BLaER1 treated with 17β-estradiol and CSF1 and Interleukin-3, amounts not matched to agents 10 nM and 100 nM (cell line): ENCODE results near the gene ATF4.

ENCODE experiments used
- H3K27ac ChIP-seq, 11 experiments: shearing (Covaris generic); formaldehyde crosslinking; 2 replicates each; pipeline ENCODE4 v1.8.1; 2022
- H3K27me3 ChIP-seq, 11 experiments: shearing (Covaris generic); formaldehyde crosslinking; 2 replicates each; pipeline ENCODE4 v1.8.1; 2022
- H3K36me3 ChIP-seq, 11 experiments: shearing (Covaris generic); formaldehyde crosslinking; 2 replicates each; pipeline ENCODE4 v1.8.1; 2022
- H3K4me1 ChIP-seq, 10 experiments: shearing (Covaris generic); formaldehyde crosslinking; 2 replicates each; pipeline ENCODE4 v1.8.1; 2022
- H3K4me2 ChIP-seq, 11 experiments: shearing (Covaris generic); formaldehyde crosslinking; 2 replicates each; pipeline ENCODE4 v1.8.1; 2022
- H3K4me3 ChIP-seq, 10 experiments: shearing (Covaris generic); formaldehyde crosslinking; 2 replicates each; pipeline ENCODE4 v1.8.1; 2022
- H3K9ac ChIP-seq, 11 experiments: shearing (Covaris generic); formaldehyde crosslinking; 2 replicates each; pipeline ENCODE4 v1.8.1; 2022
- H3K9me3 ChIP-seq, 11 experiments: shearing (Covaris generic); formaldehyde crosslinking; replicated peaks in 1 of 11; 2 replicates each; pipeline ENCODE4 v1.8.1; 2022
- H4K20me1 ChIP-seq, 11 experiments: shearing (Covaris generic); formaldehyde crosslinking; 2 replicates each; pipeline ENCODE4 v1.8.1; 2022
- Cebpa-rat ChIP-seq, 11 experiments: shearing (Covaris generic); IDR thresholded peaks; 2 replicates each; pipeline ENCODE4 v1.8.1; 2022

ATF4 gene

GRCh38 chr22:39537975-39538374 lies 17.6 kb downstream of the ATF4 start:
- no peak for TF ChIP-seq Cebpa-rat (IDR thresholded peaks at IDR 0.05)
- H3K27ac ChIP-seq: no peak overlapping the region
- H3K9ac ChIP-seq: no peak overlapping the region
- H3K4me3 ChIP-seq: no peak overlapping the region
- H3K27me3 ChIP-seq: no peaks in the 10 kb centered on the region
- no peaks in the 10 kb centered on the region for H3K9me3 ChIP-seq
- H3K36me3 ChIP-seq: no peaks in the 10 kb centered on the region
- H4K20me1 ChIP-seq: no peaks in the 10 kb centered on the region; a peak in 1 of 22 replicates
- peaks cover 8 to 43% (median 35%) of the 10 kb centered on the region in 10 experiments; a peak in 19 of 20 replicates for H3K4me1 ChIP-seq
- no peak overlapping the region for H3K4me2 ChIP-seq

DNA sequence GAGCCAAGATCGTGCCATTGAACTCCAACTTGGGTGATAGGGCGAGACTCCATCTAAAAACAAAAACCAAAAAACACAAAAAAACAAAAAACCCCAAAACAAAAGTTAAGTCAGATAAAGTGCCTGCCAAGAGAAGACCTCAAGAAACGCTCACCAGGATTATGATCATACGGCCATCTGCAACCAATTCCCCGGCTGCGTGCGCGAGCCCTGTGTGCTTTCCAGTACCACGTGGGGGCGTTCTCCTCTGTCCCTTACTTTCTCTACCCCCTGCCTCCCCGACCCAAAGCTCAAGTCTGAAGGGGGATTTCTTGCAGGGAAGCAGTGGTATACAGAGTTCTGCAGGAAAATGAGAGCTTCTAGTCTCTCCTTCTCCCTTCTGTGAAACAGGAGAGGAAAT lies 22.7 kb downstream of the ATF4 start:
- peaks cover 0 to 30% (median 0%) of the 10 kb centered on the region in 11 experiments; a peak in 4 of 22 replicates for H4K20me1 ChIP-seq
- no peaks in the 10 kb centered on the region for H3K9me3 ChIP-seq
- no peak overlapping the region for H3K27ac ChIP-seq
- H3K9ac ChIP-seq: no peak overlapping the region
- H3K4me1 ChIP-seq: peaks cover 18 to 49% (median 43%) of the 10 kb centered on the region in 10 experiments
- peak overlapping the region in 10 of 11 experiments; percentile 1 to 66 (median 59); a peak in 20 of 22 replicates for H3K4me2 ChIP-seq
- H3K36me3 ChIP-seq: no peaks in the 10 kb centered on the region
- H3K27me3 ChIP-seq: peaks cover 0 to 4% (median 0%) of the 10 kb centered on the region in 11 experiments; a peak in 1 of 22 replicates
- no peak for TF ChIP-seq Cebpa-rat (IDR thresholded peaks at IDR 0.05)
- H3K4me3 ChIP-seq: no peak overlapping the region

GRCh38 chr22:39545386-39546365 lies 25.3 kb downstream of the ATF4 start:
- no peaks in the 10 kb centered on the region for H3K36me3 ChIP-seq
- H3K9ac ChIP-seq: no peak overlapping the region
- H3K27ac ChIP-seq: no peak overlapping the region
- H3K27me3 ChIP-seq: peaks cover 0 to 4% (median 0%) of the 10 kb centered on the region in 11 experiments; a peak in 1 of 22 replicates
- H3K4me3 ChIP-seq: no peak overlapping the region
- peaks cover 18 to 57% (median 48%) of the 10 kb centered on the region in 10 experiments for H3K4me1 ChIP-seq
- no peaks in the 10 kb centered on the region for H3K9me3 ChIP-seq
- no peak for TF ChIP-seq Cebpa-rat (IDR thresholded peaks at IDR 0.05)
- H4K20me1 ChIP-seq: peaks cover 0 to 33% (median 0%) of the 10 kb centered on the region in 11 experiments; a peak in 5 of 22 replicates
- H3K4me2 ChIP-seq: peak overlapping the region in 10 of 11 experiments; percentile 2 to 84 (median 74); a peak in 19 of 22 replicates

DNA sequence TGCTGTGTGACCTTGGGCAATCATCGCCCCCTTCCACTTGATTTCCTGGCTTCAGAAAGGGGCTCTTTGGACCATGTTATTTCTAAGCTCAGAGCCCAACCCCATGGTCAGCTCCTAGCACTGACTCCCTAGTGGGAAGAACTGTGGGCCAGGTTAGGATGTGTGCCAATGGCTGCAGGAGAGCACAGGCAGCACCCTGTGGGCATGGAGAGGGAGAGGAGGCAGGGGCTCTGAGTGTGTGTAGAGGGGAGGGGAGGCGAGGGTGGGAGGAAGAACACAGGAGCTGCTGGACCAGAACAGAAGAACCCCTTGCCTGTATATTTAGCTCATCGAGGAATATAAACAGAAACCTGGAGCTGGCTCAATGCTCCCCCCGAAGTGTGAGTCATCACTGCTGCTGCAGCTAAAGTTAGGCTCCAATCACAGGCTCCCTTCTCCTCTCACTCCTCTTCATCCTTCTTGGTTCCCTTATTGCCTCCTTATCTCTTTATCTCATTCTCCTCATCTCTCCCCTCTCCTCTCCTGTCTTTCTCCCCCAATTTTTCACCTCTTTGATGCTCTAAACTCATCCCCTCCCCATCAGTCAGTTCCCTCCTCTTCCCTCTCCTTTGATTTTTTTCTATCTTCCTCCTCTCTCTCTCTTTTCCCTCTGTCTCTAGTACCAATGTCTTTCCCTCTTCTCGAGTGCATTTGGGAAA lies 26.7 kb downstream of the ATF4 start:
- Histone ChIP-seq H4K20me1 (peaks cover 0 to 33% (median 0%) of the 10 kb centered on the region in 11 experiments; a peak in 5 of 22 replicates), H3K36me3 (no peaks in the 10 kb centered on the region), H3K27me3 (peaks cover 0 to 4% (median 0%) of the 10 kb centered on the region in 11 experiments; a peak in 1 of 22 replicates), H3K4me2 (peak overlapping the region; percentile 57 to 84 (median 73)), H3K4me3 (no peak overlapping the region), H3K9ac (no peak overlapping the region), H3K4me1 (peaks cover 18 to 57% (median 49%) of the 10 kb centered on the region in 10 experiments), H3K27ac (no peak overlapping the region), H3K9me3 (no peaks in the 10 kb centered on the region)
- TF ChIP-seq Cebpa-rat (IDR thresholded peaks at IDR 0.05): no peak

- H4K20me1 ChIP-seq: peaks cover 0 to 33% (median 0%) of the 10 kb centered on the region in 11 experiments; a peak in 5 of 22 replicates
- H3K36me3 ChIP-seq: no peaks in the 10 kb centered on the region
- no peaks in the 10 kb centered on the region for H3K9me3 ChIP-seq
- peaks cover 18 to 56% (median 49%) of the 10 kb centered on the region in 10 experiments for H3K4me1 ChIP-seq
- peaks cover 0 to 4% (median 0%) of the 10 kb centered on the region in 11 experiments; a peak in 1 of 22 replicates for H3K27me3 ChIP-seq
- no peak overlapping the region for H3K9ac ChIP-seq
- no peak overlapping the region for H3K4me3 ChIP-seq
- TF ChIP-seq Cebpa-rat (IDR thresholded peaks at IDR 0.05): no peak
- peak overlapping the region; percentile 57 to 84 (median 73); a peak in 20 of 22 replicates for H3K4me2 ChIP-seq
- no peak overlapping the region for H3K27ac ChIP-seq
These were observed 27.2 kb downstream of the ATF4 start for GRCh38 chr22:39547587-39547947.

- Histone ChIP-seq H3K4me2 (no peak overlapping the region), H3K4me3 (no peak overlapping the region)
- TF ChIP-seq Cebpa-rat (IDR thresholded peaks at IDR 0.05): no peak
These were observed 33.1 kb downstream of the ATF4 start for GRCh38 chr22:39553429-39553828.

DNA sequence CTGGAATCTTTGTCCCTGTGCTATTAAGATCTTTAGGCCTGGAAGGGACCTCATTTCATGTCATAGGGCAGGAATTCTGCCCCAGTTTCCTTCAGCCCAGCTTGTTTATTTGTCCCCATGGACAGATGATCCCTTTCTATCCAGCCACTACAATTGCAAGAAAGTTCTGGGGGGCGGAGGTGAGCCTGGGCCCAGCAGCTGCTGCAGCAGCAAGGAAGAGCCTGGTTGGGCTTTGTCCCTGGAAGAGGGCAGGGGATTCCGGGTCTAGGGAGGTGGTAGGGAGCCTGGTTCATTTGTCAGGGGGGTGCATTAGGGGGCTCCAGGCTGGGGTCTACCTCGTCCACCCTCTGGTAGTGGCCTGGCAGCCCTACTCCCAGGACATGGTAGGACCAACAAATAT lies 33.8 kb downstream of the ATF4 start:
- no peak overlapping the region for H3K9ac ChIP-seq
- no peaks in the 10 kb centered on the region for H3K9me3 ChIP-seq
- peaks cover 40 to 50% (median 43%) of the 10 kb centered on the region in 11 experiments for H3K27me3 ChIP-seq
- H4K20me1 ChIP-seq: peaks cover 0 to 49% (median 7%) of the 10 kb centered on the region in 11 experiments; a peak in 12 of 22 replicates
- no peak overlapping the region for H3K4me2 ChIP-seq
- H3K36me3 ChIP-seq: no peaks in the 10 kb centered on the region
- peaks cover 0 to 11% (median 4%) of the 10 kb centered on the region in 10 experiments; a peak in 7 of 20 replicates for H3K4me1 ChIP-seq
- no peak overlapping the region for H3K4me3 ChIP-seq
- no peak for TF ChIP-seq Cebpa-rat (IDR thresholded peaks at IDR 0.05)
- no peak overlapping the region for H3K27ac ChIP-seq

More at GRCh38 chr22:39553429-39553828, 33.1 kb downstream of the ATF4 start:
- Histone ChIP-seq H3K36me3 (no peaks in the 10 kb centered on the region), H3K27ac (no peak overlapping the region), H4K20me1 (peaks cover 0 to 42% (median 7%) of the 10 kb centered on the region in 11 experiments; a peak in 12 of 22 replicates), H3K9ac (no peak overlapping the region), H3K27me3 (peaks cover 33 to 43% (median 36%) of the 10 kb centered on the region in 11 experiments), H3K9me3 (no peaks in the 10 kb centered on the region), H3K4me1 (peaks cover 0 to 10% (median 6%) of the 10 kb centered on the region in 10 experiments; a peak in 13 of 20 replicates)

DNA sequence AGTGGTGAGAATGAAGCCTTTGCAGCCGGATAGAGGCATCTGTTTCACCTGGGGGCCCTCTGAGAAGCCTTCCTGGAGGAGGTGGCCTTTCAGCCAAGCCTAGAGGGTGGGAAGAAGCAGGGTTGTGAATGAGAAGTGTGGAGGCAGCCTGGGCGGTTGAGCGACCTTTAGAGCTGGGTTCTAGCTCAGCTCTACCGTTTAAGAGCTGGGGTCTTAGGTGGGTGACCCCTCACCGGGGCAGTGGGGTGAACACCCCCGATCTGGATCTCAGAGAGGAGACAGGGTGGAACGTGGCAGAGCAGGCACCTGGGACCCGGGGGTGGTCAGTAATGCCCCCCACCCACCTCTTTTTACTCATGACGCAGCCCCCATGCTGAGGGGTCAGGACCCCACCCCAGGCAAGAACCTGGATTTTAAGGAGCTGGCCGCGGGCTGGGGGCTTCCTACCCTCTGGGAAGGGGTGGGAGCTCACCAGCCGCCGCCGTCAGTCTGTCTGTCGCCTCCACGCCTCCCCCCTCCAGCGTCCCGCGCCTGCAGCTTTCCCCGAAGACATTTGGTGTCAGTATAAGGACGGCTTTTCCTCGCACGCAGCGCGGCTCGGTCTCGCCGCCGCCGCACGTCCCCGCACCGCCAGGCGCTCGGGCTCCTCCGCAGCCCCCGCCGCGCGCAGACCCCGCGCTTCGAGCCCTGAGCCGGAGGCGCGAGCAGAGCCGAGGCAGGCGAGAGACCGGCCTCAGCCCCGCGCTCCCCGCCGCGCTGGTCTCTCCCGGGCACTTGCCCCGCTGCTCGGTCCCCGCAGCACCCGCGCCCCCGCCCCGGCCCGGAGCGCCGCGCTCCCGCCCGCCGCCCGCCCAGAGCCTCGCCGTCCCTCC lies 36.8 kb downstream of the ATF4 start:
- peaks cover 0 to 58% (median 7%) of the 10 kb centered on the region in 11 experiments; a peak in 12 of 22 replicates for H4K20me1 ChIP-seq
- peak overlapping the region in 8 of 10 experiments; percentile 29 to 57 (median 42); a peak in 11 of 20 replicates for H3K4me3 ChIP-seq
- no peak overlapping the region for H3K27ac ChIP-seq
- TF ChIP-seq Cebpa-rat (IDR thresholded peaks at IDR 0.05): no peak
- peak overlapping the region; percentile 49 to 80 (median 66); a peak in 20 of 22 replicates for H3K4me2 ChIP-seq
- no peaks in the 10 kb centered on the region for H3K36me3 ChIP-seq
- peak overlapping the region in 2 of 11 experiments; percentile 27 to 41; a peak in 1 of 22 replicates for H3K9ac ChIP-seq
- H3K9me3 ChIP-seq: no peaks in the 10 kb centered on the region
- H3K27me3 ChIP-seq: peaks cover 51 to 75% (median 63%) of the 10 kb centered on the region in 11 experiments
- peaks cover 0 to 12% (median 2%) of the 10 kb centered on the region in 10 experiments; a peak in 6 of 20 replicates for H3K4me1 ChIP-seq
